ENCODE results near the gene INVS. TPM values are rescaled to one million over a fixed set of nuclear protein-coding genes. Genes with fewer than 3 reads are reported as not detected.
"Not testable (repeated sequence)": the region's sequence is repeated elsewhere in the genome, so short reads cannot be mapped to it uniquely, and the experiment has no call there.

The INVS gene
- total RNA-seq, 4 donors from 2014 or later, result 19.2 to 24.1 (median 23.4) TPM

GRCh38 chr9:100145976-100146375, 46.9 kb downstream of the INVS start:
- intact Hi-C loops (cut with DNase I); DNase-seq (ENCODE audit: extremely low spot score); H3K4me3 ChIP-seq; H3K27ac ChIP-seq (replicated peaks in 1 of 4); H3K36me3 ChIP-seq; H3K27me3 ChIP-seq; H3K4me1 ChIP-seq; H3K9me3 ChIP-seq: not testable (repeated sequence)
- WGBS, result 91% methylated on average over 8 of the region's 8 CpGs

GRCh38 chr9:100150214-100150613, 51.2 kb downstream of the INVS start:
- Histone ChIP-seq H3K36me3 (no peaks in the 10 kb centered on the region), H3K27me3 (no peaks in the 10 kb centered on the region), H3K4me1 (peaks cover 0 to 9% (median 0%) of the 10 kb centered on the region in 4 donors), H3K4me3 (no peak overlapping the region), H3K9me3 (no peaks in the 10 kb centered on the region), H3K27ac (replicated peaks in 1 of 4) (no peak overlapping the region)
- DNase-seq (ENCODE audit: extremely low spot score), result no peak
- intact Hi-C loops (cut with DNase I), result no loop called here
- no peak for TF ChIP-seq CTCF (IDR thresholded peaks at IDR 0.05)
- no peak for TF ChIP-seq EP300 (IDR thresholded peaks at IDR 0.05)
- no peak for TF ChIP-seq POLR2A (IDR thresholded peaks at IDR 0.05; ENCODE audit: low read depth)
- no peak for TF ChIP-seq POLR2AphosphoS5 (IDR thresholded peaks at IDR 0.05)
- WGBS, result 33% methylated on average over 2 of the region's 2 CpGs

GRCh38 chr9:100160021-100160420, 61.0 kb downstream of the INVS start:
- TF ChIP-seq POLR2AphosphoS5 (IDR thresholded peaks at IDR 0.05) (no peak), EP300 (IDR thresholded peaks at IDR 0.05) (no peak), POLR2A (IDR thresholded peaks at IDR 0.05; ENCODE audit: low read depth) (no peak), CTCF (IDR thresholded peaks at IDR 0.05) (no peak)
- intact Hi-C loops (cut with DNase I), result no loop called here
- no peak for DNase-seq (ENCODE audit: extremely low spot score)
- WGBS, result 92% methylated on average over 3 of the region's 3 CpGs
- no peak overlapping the region for H3K4me3 ChIP-seq
- no peaks in the 10 kb centered on the region for H3K9me3 ChIP-seq
- H3K27me3 ChIP-seq, result no peaks in the 10 kb centered on the region
- no peak overlapping the region for H3K27ac ChIP-seq (replicated peaks in 1 of 4)
- no peaks in the 10 kb centered on the region for H3K4me1 ChIP-seq
- H3K36me3 ChIP-seq, result no peaks in the 10 kb centered on the region

GRCh38 chr9:100167176-100167575, 68.1 kb downstream of the INVS start:
- Histone ChIP-seq H3K36me3 (no peaks in the 10 kb centered on the region), H3K27me3 (no peaks in the 10 kb centered on the region), H3K9me3 (no peaks in the 10 kb centered on the region), H3K4me3 (no peak overlapping the region), H3K4me1 (peaks cover 0 to 8% (median 0%) of the 10 kb centered on the region in 4 donors), H3K27ac (replicated peaks in 1 of 4) (no peak overlapping the region)
- intact Hi-C loops (cut with DNase I), result no loop called here
- TF ChIP-seq POLR2A (IDR thresholded peaks at IDR 0.05; ENCODE audit: low read depth), result no peak
- TF ChIP-seq CTCF (IDR thresholded peaks at IDR 0.05), result no peak
- TF ChIP-seq POLR2AphosphoS5 (IDR thresholded peaks at IDR 0.05), result no peak
- no peak for TF ChIP-seq EP300 (IDR thresholded peaks at IDR 0.05)
- DNase-seq (ENCODE audit: extremely low spot score), result no peak

GRCh38 chr9:100167915-100168654, 69.0 kb downstream of the INVS start:
- Histone ChIP-seq H3K27ac (replicated peaks in 1 of 4) (no peak overlapping the region), H3K4me3 (no peak overlapping the region), H3K9me3 (no peaks in the 10 kb centered on the region), H3K4me1 (peaks cover 0 to 8% (median 0%) of the 10 kb centered on the region in 4 donors), H3K36me3 (peaks cover 0 to 1% (median 0%) of the 10 kb centered on the region in 4 donors), H3K27me3 (no peaks in the 10 kb centered on the region)
- TF ChIP-seq POLR2A (IDR thresholded peaks at IDR 0.05; ENCODE audit: low read depth) (no peak), POLR2AphosphoS5 (IDR thresholded peaks at IDR 0.05) (no peak), EP300 (IDR thresholded peaks at IDR 0.05) (no peak), CTCF (IDR thresholded peaks at IDR 0.05) (no peak)
- DNase-seq (ENCODE audit: extremely low spot score), result no peak
- WGBS, result 47% methylated on average over 5 of the region's 5 CpGs
- intact Hi-C loops (cut with DNase I), result no loop called here
